DMS 273 (cell line): ENCODE data around the gene TMEM121B.

ENCODE experiments used
- DNase-seq: peaks from one replicate; lab custom pipeline; 2025; ENCODE audit not compliant: unreplicated experiment; lab: John Stamatoyannopoulos, UW

The TMEM121B gene

DNA sequence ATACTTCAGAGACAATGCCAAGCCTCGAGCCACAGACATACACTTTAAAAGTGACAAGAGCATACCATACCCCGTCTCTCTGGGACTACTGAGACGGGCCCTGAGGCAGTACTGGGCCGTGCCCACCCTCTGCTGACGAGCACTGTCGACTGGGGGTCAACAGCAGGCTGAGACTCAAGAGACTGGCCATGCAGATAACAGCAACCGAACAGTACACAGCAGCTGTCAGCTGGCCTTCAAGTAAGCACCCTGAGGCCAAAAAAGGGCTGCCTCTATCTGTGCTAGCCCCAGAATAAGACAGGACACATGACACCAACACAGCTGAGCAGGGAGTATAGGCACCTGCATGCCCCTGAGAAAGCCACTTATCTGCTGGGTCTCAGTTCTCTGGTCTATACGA lies 18.9 kb upstream of the TMEM121B start:
- DNase-seq: no peak

DNA sequence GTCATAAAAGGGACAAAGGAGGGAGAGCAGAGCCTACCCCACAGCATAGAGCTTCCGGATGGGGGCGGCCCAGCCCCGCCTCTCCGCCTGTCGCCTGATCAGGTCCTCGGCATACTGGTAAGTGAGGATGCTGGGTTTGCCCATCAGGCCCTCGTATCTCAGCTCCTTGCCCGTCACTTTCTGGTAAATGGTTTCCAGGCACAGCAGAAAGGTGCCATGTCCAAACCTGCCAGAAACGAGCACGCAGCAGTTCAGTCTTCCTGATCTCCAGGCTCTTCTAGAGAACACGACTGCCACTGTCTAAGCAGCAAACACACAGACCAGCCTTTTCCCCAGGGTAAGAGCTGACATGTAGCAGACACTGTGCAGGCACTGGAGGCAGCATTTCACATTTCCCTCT lies 17.4 kb upstream of the TMEM121B start:
- DNase-seq: no peak

DNA sequence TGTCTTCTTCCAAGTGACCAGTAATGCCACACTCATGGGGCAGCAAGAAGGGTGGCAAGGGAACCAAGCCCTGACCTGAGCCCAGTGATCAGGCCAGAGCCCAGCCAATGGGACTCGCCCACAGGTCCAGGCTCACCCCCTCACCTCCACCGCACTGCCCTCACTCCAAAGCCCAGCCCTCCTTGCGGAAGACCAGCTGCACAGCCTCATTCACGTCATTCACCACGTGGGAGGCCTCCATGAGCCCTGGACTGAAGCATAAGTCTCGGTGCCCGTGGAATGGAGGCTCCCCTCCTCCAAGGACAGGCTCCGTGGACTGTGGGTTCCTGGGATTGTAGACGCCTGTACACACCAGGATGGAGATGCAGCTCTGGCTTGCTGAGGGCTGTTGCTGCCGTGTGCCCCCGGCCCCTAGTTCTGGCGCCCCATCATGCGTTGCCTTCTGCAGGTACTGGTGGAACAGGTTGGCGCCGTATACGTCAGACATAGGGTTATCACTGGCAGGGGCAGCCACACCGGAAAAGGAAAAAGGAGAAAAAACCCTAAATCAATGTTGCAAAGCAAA lies 16.8 kb upstream of the TMEM121B start:
- DNase-seq: no peak

DNA sequence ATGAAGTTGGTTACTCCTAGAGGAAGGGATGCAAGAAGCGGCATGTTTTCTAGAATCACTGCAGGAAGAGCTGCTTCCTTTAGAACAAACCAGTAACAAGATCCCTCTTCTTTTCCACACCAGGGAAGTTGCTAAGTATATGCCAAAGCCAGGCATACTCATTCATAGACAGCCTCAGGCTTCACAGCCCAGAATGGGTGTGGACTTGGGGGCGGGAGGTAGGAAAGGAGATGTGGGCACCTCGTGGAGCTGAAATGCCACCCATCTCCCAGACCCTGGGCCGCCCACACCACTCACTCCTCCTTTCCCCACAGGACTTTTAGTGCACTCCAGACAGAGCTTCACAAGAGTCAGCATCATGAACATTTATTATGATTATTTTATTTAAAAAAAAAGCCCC lies 16.0 kb upstream of the TMEM121B start:
- DNase-seq: no peak

DNA sequence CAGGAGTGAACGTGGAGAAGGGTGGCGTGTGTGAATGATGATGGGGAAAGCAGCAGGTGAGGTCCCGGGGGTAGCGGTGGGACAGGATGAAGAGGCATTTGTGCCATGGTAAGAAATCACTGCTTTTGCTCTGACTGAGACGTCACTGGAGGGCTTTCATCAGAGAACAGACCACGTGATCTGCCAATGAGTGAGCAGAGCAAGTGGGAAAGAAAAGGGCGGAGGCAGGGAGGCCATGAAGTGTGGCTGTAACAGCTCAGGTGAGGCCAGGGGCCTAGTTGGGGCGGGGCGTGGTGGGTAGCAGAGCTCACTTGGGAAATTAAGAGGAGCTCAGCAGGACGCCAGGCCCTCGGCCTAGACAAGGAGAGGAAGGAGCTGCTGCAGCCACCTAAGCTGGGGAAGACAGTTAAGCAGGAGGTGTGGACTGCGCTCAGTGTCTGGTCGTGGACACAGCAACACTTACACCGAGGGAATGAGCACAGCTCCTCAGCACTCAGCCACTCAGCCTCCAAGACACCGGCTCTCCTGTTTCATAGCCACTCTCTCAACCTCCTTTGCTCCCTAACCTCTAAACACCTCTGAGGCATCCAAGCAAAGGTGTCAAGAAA lies 14.1 kb upstream of the TMEM121B start:
- no peak for DNase-seq

DNA sequence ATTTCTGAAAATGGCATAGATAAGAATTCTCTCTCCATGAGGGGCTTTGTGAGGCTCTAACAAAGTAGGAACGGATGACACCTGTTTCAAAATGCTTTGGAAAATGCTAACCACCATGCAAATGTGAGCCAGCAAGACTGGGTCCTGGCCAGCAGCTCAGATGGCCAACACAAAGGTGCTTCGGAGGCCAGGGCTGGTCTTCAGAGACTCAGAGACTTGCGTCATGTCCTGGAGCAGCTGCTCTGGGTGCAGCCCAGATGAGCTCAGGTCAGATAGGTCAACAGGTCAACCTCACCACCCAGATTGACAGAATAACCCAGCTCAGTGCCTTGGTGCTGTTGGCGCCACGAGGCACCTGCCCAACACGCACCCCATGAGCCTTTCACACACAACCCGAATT lies 12.0 kb upstream of the TMEM121B start:
- DNase-seq: no peak

DNA sequence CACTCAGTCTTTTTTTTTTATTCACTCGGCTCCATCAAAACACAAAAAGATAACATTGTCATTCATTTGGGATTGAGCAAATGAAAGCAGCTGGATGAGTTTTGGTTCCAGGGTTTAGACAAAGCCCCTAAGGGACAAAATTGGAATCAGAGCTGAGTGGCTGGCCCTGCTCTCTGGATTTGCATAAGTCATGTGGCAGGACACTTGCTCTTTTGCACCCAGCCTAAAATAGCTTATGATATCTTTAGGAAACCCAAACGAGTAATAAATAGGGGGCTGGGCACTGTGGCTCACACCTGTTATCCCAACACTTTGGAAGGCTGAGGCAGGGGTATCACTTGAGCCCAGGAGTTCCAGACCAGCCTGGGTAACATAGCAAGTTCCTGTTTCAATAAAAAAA lies 11.0 kb upstream of the TMEM121B start:
- DNase-seq: no peak

DNA sequence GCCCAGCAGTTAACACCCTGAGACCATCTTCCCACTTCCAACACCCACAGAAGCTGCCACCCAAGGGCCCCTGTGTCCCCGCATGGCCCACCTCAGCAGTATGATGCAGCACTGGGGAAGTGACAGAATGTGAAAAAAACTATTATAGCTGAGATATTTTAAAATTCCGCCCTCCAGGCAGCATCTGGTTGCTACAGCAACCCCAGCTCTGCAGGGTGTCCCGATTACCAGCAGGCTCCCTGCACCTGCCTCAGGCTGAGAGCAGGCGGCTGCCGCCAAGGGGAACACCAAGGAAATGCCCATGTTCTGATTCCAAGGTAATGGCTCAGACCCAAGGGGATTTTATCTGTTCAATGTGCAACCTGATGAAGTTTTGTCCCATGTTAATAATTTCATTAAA lies 10.5 kb upstream of the TMEM121B start:
- DNase-seq: peak; percentile 70

DNA sequence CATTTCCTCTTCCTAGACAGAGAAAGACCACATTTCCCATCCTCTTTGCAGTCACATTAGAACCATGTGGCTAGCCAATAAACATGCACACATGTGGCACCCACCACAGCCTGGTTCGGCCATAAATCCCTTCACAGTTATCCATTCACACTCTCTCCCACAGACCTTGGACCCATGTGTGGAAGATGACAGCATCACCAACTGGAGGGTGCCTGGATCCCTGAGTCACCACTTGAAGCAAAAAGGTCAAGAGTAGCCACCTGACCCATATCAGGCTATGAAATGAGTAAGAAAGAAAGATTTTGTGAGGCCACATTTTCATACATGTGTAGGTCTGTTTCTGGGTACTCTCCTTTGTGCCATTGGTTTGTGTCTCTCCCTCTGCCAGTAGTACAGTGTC lies 9.0 kb upstream of the TMEM121B start:
- DNase-seq: no peak

DNA sequence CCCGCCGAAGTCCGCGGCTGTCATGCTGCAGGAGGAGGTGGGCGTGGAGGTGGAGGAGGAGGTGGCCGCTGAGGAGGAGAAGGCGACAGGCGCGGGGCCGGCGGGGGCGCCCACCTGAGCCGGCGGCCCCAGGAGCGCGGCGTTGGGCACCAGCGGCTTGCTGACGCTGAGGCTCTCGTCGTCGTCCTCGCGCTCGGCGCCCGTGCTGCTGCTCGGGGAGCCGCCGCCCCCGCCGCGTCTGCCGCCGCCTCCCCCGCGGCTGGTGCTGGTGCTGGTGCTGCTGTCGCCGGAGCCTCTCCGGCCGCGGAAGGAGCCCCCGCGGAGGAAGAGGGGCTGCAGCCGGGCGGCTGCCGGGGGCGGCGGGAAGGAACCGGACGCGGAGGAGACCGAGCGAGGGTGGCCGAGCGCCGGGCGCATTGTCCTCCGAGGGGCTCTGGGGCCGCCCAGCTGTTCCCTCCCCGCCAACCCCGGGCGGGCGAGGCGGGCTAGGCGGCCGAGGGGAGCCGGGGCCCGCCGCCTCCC lies 388 bp downstream of the TMEM121B start:
- peak; percentile 58 for DNase-seq

DNA sequence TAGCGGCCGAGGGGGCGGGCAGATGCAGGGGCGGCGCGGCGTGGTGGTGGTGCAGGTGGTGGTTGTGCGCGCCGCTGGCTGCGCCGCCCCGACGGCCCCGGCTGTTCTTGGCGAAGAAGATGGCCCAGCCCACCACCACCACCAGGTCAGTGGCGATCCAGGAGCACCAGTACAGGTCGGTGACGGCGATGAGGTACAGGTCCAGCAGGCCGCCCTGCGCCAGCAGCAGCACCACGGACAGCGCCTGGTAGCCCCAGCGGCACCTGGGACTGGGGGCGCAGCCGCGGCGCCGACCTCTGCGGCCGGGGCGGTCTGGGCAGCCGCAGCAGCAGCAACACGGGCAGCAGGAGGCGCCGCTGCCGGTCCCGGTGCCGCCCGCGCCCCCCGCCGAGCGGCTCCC lies 879 bp downstream of the TMEM121B start:
- peak; percentile 41 for DNase-seq

DNA sequence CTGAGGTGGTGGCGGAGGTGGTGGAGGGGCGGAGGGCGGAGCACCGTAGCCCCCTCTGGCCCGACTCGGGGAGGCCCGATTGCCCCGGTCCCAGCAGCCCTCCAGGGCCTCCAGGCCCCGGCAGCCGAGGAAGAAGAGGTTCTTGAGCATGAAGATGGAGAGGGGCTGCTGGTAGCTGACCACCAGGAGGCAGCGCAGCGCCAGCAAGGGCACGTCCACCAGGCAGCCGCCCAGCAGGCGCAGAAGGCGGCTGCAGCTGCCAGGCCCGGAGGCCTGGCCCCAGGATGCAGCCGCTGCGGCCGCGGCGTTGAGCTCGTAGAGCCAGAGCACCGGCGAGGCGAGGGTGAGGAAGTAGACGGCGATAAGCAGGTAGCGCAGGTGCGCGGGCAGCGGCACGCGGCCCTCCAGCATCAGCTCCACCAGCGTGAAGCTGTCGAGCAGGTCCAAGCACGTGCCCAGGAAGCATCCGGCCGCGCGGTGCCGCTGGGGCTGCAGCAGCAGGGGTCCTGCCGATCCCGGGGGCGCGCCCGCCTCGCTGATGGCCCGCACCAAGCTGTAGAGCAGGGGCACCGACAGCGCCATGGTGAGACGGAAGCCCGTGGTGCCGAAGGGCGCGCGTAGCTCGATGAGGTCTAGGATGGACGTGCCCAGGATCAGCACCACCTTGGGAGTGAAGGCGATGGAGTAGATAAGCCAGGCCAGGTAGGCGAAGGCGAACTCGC lies 1.5 kb downstream of the TMEM121B start:
- peak; percentile 23 for DNase-seq

DNA sequence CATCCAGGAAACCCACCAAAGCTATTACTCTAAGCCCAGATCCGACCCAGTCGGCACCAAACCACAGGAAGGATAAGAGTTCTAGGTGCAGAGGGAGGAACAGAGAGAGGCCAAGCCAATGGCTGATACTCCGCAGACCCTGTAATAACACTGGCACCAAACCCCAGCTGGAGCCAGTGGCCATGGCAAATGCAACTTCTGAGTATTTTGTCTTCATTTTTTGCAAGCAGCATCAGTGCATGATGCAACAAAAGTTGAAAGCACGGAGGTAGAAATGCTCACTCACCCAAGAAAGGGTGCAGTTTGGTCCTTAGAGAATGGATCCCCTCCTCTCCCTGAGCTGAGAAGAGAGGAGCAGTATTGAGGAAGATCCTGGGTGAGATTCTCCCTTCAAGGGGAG lies 2.8 kb downstream of the TMEM121B start:
- DNase-seq: no peak

DNA sequence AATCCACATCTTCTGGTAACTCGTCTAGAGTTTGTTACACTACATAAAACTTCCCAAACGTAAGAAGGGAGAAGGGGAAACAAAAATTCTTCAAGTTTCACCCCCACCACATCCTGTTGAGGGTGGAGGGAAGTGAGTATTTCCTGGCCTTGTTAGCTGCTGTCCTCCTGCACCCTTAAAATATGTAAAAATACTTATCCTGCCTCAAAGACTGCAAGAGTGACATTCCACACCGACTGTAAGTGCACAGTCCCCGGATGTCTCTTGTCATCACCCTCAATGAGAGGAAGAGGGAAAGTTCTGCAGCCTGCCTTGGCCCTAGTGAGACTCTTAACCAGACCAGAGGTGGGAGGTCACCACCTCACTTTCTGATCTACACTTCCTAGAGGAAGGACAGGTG lies 3.3 kb downstream of the TMEM121B start:
- DNase-seq: no peak

DNA sequence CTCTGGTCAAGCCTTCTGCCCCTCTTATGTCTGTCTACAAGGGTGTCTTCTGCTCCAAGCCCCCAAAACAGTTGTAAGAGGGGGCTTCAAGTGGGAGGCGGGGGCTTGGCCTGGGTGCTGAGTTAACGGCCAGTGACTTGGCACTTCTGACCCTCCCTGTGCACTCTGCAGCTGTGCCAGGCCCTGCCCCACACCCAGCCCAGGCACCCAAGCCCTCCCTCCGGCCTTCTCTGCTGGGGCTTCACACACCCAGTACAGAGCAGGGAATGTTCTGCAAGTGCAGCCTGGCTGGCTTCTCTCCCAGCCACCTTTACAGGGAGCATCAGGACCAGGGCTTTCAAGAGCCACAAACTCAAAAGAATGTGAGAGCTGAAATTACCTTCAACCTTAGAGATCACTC lies 3.8 kb downstream of the TMEM121B start:
- no peak for DNase-seq

DNA sequence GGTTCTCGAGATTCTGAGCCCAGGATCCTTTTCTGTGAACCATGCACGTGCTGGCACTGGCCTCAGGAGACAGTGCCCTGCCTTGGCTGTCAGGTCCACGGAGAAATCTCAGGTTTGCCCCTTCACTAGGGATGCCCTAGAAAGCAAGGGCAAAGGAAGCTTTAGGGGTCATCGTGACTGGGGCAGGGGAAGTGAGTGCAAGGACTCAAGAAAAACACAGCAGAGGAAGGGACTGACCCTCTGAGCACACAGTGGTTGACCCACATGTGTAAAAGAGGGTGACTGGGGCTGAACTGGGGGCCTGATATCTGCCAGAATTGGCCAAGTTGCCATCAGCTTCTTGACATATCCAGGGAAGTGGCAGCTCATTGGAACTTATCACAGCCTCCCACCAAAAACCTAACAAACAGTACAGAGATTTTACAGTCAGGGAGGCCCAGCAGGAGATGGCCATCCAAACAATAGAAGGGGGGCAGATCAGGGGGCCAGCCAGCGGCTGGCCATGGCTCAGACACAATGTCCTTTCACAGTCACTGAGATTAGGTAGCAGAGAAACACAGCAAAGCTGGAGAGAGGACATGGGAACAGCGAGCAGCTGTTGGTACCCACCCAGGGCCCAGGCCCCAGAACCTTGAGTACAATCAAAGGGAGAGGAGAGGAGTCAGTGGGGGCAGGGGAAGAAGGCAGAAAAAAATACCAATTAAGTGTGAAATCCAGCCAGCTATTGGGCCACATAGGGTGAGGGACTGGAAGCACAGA lies 4.4 kb downstream of the TMEM121B start:
- no peak for DNase-seq

DNA sequence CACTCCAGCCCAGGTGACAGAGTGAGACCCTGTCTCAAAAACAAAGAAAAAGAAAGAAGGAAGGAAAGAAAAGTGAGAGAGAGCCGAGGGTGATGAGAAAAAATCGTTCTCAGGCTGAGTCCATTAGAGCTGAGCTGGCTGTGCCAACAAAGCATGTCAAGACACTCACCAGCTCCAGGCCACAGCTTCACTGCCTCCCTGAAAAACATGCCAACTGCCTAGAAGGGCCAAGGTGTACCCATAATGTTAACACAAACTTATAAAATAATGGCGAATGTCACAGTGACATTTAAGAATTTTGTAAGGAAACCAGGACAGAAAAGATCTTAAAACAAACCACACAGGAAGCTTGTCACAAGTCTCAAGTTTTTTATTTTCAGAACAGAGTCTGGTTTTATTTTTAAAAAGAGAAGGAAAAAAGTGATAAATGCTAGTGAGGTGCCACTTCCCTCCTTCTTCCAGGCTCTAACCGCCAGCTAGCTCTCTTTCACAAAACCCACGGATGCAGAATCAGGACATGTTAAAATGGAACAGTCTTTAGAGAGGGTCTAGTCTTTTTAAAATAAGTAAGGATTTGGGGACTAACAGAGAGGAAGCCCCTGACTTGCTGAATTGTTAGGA lies 5.1 kb downstream of the TMEM121B start:
- no peak for DNase-seq

DNA sequence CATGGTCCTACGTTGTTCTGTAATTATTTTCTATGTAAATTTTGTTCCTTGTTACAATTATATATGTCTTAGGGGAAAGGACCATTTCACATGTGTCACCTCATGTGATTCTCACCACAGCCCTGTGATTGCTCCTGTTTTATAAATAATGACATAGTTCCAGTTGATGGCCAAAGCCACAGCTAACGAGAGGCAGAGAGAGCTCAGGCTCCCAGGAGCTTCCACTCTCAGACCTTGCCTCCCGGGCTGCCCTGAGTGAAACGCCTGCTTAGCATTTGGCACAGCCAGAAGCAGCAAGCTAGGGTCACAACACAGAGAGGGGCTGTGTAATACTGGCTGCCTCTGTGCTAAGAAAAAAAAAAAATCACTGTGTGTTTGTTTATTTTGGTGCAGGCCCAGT lies 5.9 kb downstream of the TMEM121B start:
- DNase-seq: no peak

DNA sequence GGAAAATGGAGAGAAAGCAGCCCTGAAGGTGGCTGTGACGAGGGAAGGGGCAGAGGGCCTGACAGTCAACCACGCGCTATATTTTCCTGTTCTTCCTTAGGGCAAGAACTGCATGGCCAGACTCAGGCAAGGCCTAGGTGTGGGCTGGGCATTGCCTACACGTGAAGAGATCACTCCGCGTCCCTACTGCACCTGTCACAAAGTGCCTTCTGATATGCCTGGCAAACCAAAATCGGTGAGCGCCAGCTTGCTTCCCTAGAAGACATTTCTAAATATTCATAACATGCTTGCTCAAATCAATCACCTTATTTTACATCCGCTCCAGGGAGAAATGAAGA lies 6.3 kb downstream of the TMEM121B start:
- DNase-seq: no peak

DNA sequence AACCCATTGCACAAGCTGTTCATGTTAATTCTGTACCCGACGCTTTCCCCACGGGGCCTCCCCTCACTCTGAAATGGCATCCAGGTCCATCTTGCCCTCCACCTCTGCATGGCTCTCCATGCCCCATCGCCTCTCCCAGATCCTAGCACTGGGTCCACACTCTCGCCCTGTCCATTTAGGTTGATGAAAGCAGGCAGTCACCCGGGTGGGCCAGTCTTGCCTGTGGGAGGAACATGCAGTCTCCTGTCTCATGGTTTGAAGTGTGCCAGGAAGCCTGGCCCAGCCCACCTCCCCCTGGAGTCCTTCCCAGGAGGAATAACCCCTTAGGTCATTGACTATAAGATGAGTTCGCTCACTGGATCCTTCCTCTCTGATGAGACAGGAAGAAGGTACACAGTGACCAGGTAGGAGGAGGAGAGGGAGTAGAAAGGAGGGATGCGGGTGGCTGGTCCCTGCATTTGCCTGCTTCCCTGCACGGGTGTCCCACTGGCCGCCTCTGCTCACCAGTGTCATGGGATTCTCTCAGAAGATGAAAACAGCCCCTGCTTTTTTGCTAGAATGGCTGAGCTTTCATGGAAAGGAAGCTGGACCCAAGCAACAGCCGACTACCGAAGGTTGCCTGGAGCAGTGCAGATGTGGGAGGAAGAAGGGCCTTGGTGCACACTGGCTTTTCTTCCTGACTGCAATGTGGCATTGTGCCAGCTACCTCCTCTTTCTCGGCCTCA lies 6.8 kb downstream of the TMEM121B start:
- no peak for DNase-seq

DNA sequence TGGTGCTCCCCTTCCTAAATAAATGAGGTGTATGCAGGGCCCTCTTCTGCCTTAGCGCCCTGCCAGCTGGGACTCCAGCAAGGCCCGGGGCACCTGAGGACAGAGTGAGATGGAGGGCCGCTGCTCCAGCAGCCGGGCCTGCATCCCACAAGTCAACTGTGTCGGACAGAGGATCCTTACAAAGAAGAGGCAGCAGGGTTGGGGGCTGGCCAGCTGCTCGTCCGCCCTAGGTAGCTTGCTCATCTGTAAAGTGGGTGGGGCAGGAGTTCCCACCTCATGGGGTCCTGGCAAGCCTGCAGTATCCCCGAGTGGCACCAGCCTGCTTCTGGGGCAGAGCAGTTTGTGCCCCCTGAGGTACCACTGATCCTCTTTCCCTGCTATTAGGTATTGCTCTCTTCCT lies 7.6 kb downstream of the TMEM121B start:
- DNase-seq: no peak
